Right forelimb (tissue), 1 donor: ENCODE measurements around the gene BEAN1.
A peak's percentile ranks its signal among the peaks of the same experiment; 100 is the strongest.

Experiments used
- DNase-seq: peaks from one replicate; pipeline ENCODE4 v3.0.0-alpha.2; 2018

Gene BEAN1

DNA sequence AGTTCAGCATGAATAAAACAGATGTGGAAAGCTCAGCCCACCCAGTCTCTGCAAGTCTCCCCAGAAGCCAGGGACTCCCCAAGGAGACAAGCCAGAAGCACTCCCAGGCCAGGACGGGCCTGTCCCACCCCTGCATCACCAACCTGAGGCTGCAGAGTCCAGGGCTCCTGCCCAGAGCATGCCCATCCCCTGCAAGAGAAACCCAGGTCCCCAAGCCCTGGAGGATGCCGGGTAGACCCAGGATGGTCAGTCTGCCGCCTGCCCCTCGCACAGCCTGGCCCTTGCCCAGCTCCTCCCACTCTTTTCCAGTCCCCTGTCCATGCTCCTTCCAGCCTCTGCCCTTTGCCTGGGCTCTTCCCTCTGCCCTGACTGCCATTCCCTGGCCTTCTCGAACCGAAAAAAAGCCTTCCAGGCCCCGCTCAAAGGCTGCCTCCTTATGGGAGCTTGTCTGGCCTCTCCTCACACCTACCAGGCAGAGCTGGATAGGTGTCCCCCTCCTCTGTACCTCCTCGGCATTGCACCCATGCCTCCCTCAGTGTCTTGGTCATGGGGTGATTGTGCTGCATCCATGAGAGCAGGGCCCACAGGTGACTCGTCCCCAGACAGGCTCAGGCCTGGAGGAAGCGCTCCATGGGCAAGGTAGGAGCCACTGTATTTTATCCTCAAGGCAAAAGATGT lies 44.8 kb downstream of the BEAN1 start:
- DNase-seq, result no peak

DNA sequence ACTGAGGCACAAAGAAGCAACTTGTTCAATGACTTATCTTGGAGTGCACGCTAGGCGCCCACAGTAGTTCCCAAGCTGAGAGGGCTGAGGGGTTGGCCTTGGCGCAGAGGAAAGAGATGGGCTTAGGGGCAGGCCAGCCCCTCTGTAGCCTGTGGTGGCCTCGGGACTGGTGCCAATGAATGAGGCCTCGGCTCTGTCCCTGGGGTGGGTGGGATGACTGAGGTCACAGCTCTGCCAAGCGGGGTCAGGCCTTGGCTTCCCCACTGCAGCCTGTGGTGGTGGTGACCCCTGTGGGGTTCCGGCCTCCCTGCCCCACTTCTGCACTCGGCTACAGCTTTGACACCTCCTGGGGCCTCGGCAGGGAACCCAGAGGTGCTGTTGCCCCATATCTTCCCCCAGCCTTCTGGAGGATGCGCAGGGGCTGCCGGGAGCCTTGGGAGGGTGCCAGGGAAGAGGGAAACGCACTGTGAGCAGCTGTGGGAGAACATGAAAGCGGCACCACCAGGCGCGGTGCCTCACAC lies 46.0 kb downstream of the BEAN1 start:
- no peak for DNase-seq

DNA sequence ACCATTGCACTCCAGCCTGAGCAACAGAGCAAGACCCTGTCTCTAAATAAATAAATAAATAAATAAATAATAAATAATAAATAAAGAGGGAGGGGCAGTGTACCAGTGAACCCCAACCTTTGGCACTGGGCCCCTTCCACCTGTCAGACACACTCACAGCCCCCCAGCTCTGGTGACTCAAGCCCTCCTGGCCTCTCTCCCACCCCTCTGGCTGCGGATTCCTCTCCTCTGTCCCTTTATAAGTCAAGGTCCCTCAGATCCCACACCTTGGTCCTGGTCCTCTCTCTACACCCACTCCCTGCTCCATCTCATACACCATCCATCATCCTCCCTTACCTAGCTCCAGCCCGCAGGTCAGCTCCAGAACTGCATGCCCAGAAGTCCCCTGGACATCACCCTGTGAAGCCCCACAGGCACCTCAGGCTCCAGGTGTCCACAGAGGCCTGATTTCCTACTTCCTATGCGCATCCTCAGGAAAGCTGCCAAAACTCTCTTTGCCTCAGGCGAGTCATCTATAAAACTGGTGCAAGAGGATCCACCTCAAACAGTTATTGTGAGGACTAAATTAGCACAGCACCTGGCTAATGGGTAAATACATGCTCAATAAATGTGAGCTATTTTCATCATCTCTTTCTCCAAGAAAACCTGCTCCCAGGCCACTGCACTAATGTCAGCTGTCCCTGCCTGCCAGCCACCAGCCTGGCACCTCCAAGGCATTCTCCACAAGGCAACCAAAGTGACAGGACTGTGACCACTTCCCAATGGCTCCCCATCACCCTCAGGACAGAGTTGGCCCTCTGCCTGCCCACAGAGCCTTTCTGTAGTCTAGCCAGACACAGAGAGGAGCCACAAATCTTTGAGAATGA lies 46.8 kb downstream of the BEAN1 start:
- no peak for DNase-seq

DNA sequence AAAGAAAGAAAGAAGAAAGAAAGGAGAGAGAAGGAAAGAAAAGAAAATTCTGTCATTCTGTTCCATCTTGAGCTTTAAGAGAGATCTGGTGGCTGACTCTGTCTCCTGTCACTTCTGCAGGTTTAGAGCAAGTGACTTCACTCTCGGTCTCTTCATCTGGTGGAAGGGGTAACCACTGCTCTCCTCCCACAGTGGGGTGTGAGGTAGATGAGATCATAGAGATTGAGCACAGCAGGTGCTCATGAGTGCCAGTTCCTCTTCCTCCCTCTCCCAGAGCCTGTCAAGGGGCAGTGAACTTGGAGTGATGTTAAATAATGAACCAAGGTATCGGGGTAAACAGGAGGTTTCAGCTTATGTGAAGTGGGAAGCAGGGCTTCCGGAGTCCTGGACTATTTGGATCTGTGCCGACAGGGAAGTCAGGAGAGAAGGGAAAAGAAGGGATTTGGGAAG lies 47.7 kb downstream of the BEAN1 start:
- DNase-seq, result no peak

DNA sequence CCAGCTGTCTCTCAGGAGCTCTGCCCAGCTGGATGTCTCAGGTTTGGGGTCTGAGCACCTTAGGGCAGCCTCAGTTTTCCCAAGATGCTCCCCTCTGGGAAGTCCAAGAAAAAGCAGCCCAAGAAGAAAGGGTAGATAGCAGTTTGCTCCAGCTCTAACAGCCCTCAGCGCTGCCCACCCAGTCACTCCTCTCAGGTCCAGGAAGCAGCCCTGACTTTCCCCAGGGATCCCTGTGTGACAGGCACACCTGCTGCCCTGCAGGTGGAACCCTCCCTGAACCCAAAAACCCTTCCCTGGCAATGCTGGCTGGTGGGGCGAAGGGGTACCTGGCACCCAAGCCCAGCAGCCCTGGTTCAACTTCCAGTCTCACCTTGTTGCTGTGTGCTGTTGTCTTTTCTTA lies 48.1 kb downstream of the BEAN1 start:
- no peak for DNase-seq

DNA sequence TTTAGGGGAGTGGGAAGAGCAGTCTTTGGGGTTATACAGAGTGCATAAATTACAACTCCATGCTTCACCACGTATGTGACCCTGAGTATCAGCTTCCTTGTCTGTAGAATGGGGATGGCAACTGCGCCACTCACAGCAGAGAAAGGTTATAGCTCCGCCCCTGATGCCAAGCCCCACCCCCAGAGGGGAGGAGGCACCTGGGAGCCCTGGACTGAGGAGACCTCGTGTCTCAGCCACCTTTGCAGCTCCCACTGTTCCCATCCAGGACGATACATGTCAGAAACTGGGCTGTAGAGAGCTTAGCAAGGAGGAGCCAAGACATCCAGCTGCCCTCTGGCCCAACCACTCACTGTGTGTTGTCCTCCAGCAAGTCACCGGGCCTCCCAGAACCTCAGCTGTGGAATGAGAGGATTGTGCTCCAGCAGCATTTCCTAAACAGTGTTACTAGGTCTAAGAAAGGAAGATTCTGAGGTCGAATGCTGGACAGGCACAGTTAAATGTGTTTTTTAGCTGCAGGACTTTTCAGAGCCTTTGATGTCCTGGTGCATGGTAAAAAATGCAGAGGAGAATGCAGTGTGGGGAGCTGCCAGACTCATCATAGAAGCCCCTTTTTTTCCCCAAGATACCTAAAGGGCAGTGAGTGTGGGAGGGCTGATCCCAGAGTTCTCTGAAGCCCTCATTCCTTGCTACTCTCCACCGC lies 49.4 kb downstream of the BEAN1 start:
- no peak for DNase-seq

DNA sequence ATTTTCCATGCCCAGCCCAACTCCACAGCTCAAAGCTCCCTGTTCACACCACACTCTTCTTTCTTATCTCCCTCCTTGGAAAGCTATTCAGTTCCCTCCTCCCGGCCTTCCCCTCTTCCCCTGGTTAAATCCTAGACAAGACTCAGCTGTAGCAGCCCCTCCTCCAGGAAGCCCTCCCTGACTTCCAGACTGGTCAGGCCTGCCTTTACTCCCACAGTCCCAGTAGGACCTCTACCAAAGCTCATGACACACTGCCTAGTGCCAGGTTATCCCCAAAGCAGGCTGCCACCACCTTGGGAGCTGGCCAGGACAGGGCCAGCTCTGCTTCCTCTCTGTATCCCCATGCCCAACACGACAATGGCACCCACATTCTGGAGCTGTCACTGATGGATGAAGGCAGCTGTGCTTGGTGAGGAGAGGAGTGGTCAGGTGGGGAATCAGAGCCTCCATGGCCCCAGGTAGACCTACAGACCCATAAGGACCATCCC lies 50.0 kb downstream of the BEAN1 start:
- no peak for DNase-seq

DNA sequence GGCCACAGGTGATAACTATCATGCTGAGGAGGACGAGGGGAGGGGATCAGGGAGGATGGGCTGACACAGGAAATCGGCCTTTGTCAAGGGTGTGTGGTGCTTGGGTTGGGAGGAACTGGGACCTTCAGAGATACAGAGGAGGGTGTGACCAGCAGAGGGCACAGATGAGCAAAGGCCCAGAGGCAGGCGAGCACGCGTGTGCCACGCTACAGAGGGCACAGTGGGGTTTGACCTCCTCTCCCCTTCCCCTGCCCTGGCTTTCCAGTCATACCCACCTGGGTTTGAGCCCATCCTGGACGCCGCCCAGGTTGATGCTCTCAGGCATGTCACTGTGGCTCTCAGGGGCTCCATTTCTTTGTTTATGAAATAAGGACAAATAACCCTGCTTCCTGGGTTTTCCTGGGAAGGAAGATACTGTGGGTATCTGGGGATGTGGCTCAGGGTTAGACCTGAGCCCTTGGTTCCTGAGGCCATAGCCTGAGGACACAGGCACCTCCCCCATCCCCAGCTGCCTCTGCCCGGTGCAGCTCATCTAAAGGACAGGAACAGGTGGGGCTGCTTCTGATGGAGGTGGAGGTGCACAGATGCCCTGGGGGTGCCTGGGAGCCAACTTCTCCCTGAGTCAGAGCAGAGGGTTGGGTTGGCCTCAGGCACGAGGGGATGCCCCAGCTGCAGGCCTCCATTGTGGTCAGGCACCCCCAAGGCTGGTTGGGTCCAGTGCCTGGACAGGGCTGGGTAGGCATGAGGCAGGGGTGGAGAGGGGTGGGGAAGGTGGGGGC lies 51.8 kb downstream of the BEAN1 start:
- DNase-seq, result peak; percentile 69

DNA sequence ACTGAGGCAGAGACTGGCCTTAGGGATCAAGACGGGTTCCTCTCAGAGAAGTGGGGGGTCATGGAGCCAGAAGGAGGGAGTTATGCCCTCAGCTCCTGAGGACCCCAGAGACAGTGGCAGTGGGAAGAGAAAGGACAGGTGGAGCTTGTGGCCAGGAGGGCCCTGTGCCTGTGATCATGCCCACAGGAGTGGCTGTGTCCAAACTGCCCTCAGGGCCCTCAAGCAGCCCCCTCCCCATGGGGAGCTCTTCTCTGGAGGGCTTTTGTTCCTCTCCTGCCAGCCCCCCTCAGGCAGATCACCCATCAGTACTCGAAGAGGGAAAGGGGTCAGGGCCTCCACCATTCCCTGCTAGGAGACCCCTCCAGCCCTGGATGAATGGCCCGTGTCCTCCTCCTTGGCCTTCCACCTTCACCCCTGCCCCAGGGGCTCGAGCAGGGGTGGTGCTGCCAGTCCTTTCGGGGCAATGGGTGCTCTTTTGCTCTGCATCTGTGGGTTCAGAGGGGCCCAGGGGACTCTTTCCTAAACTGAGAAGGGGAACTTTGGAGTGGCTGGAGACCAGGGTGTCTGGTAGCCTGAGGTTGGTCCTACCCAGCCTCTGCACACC lies 52.7 kb downstream of the BEAN1 start:
- no peak for DNase-seq

DNA sequence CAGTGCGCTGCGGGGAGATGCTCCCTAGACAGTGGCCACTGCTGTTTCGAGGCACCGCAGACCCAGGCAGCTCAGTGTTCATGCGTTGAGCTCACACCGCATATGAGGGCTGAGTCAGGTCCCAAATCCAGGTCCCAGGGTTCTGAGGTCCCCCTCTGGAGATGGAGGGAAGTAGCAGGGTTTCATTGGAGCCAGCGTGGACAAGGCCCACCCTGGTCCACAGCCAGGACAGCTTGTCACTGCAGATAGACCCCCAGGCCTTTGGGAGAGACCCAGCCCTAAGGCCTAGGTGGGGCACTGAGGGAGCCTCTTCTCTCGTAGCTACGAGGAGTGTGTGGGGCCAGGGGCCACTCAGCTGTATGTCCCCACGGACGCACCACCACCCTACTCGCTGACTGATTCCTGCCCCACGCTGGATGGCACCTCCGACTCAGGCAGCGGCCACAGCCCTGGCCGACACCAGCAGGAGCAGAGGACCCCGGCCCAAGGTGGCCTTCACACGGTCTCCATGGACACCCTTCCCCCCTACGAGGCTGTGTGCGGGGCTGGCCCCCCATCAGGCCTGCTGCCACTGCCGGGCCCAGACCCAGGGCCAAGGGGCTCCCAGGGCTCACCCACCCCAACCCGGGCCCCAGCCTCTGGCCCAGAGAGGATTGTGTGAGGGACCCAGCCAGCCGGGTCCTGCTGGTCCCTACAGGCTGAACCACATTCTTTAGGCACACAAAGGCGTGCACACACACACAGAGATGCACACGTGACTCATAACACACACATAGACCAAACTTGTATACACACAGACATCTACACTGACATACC lies 53.4 kb downstream of the BEAN1 start:
- no peak for DNase-seq

DNA sequence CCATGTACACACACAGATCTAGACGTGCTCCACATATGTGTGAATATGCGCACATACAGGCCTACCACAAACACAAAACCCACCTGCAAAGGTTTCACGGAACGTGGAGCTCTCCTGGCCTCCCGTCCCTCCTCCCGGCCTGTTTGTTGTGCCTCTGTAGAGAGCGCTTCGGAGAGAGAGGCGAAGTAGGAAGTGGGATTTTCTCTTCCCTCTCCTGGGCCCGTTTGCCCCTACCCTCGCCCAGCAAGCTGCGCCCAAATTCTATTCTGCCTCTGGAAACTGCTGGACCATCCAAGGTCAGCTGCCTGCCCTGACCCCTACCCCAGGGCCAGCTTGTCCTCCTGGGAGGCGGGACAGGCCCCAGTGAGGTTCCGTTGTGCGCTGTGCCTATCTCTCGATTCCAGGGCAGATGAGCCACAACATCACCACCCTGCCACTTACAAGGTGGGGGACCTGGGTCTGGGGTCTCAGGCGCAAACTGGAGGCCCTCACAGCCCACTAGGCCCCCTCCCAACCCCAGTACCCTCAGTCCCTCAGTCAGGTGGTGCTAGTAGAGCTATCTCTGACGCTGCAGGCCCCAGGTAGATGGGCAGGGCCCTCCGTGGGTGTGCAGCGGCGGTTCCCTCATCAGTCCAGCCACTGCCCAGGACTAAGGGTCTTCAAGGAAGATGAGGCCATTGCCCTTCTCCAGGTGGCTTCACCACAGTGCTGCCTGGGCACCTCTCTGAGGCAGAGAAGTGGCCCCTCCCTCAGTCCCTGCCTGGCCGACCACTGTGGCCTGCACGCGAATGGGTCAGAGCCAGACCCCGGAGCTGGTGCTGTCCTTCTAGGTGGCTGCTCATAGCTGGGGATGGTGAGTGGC lies 54.2 kb downstream of the BEAN1 start:
- peak; percentile 34 for DNase-seq

DNA sequence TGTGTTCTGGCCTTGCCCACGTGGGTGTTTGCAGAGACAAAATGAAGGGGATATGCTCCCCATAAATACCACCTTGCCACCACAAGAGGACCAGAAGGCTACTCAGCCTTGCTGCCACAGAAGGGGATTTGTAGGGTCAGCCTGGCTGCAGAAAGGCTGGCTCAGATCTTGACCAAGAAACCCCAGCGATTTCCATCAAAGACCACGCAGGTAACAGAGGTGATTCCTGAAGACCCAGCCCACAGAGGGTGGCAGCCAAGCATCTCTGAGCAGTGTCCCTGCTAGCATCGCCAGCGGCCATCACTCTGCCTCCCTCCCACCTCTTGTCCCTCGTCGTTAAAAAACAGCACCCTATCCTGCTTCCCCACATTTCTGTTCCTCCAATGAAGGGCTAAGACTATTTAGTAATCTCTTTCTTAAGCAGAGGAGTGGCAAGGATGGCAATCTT lies 54.9 kb downstream of the BEAN1 start:
- DNase-seq, result no peak

DNA sequence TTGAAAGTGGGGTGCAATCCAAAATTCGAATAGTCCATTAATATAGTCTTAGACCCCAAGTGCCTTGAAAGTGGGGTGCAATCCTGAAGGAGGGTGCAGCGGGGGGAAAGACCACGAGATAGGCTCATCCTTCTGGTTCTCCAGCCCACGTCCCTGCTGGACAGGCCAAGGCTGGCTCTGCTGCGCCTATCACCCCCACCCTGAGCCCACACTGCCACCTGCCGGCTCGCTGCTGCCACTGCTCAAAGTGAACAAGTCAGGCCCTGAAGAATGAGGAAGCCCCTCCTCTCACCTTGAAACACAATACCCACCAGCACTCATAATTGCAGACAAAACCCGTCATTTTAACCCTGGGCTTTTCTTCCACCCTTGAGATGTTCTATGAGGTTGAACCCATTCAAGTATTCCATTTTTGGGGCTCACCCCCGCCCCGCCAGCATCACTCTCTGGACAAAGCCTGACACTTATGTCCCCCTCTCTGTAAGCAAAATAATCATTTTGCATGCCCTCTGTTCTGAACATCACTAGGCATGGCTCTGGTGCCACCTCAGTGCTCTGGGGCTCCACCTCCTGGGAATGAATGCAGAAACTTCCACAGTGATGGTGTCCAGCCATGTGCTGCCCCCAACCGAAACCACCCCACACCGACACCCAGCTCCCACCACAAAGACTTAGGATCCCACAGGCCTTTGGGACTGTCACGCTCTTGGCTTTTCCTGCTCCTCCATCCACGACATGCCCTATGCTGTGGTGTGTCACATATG lies 56.8 kb downstream of the BEAN1 start:
- peak; percentile 87 for DNase-seq

DNA sequence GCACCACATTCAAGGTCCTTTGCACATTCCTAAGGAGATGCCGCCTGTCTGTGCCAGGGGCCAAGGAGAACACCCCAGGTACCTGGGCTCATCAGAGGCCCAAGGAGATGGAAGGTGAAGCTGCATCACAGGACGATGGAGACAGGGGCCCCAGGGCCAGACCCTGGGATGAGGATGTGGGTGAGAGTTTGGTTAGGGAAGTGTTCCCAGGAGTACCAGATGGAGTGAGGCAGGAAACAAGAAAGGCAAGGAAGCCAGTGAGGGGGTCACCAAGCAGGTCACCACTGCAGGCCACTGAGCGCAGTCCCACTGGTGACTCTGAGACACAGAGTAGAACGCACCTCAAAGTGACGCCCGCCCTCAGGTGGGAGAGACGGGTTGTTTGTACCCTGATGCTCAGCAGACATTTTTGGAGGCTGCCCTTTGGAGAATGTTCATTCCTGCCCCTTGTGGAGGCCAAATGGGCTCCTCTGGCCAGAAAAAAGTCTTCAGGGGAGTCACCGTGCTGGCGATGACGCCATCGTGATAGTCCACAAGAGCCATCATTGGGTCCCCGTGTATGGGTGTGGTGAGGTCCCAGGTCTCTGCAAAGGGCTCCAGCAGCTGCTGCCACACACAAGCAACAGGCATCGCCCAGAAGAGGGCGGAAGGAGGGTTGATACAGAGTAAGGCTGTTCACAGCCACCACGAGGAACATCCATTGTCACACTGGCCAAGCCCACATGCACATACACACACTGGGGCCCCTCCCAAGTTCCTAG lies 57.5 kb downstream of the BEAN1 start:
- DNase-seq, result no peak

DNA sequence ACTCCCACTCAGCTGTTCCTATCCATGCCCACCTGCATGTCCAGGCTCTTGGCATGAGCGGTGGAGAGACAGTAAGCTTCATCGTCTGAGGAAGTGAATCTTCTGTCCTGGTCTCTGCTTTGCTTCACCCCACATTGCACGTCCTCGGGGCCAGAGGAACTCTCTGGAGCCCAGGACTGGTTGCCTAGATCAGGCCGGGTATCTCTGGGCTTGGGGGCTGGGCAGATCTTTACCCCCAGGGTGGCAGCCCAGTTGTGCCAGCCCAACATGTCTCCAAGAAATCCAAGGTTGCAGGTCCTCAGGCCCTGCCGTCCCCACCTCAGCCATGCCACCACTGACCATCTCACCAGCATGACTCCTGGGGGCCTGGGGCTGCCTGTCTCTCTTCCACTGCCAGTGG lies 58.3 kb downstream of the BEAN1 start:
- no peak for DNase-seq

DNA sequence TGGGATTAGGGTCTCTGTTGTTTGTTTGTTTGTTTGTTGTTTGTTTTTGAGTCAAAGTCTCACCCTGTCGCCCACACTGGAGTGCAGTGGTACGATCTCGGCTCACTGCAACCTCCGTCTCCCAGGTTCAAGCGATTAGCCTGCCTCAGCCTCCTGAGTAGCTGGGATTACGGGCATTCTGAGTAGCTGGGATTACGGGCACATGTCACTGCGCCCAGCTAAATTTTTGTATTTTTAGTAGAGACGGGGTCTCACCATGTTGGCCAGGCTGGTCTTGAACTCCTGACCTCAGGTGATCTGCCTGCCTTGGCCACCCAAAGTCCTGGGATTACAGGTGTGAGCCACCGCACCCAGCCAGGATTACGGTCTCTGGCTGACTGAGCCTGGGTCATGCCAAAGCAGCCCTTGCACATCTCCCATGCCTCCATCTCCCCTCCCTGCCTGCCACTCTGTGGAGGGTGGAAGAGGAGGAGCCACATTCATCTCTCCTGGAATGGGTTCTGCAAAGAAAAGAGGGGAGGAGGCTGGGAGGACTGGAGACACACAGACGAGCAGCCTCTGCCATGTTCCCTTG lies 59.2 kb downstream of the BEAN1 start:
- DNase-seq, result no peak

DNA sequence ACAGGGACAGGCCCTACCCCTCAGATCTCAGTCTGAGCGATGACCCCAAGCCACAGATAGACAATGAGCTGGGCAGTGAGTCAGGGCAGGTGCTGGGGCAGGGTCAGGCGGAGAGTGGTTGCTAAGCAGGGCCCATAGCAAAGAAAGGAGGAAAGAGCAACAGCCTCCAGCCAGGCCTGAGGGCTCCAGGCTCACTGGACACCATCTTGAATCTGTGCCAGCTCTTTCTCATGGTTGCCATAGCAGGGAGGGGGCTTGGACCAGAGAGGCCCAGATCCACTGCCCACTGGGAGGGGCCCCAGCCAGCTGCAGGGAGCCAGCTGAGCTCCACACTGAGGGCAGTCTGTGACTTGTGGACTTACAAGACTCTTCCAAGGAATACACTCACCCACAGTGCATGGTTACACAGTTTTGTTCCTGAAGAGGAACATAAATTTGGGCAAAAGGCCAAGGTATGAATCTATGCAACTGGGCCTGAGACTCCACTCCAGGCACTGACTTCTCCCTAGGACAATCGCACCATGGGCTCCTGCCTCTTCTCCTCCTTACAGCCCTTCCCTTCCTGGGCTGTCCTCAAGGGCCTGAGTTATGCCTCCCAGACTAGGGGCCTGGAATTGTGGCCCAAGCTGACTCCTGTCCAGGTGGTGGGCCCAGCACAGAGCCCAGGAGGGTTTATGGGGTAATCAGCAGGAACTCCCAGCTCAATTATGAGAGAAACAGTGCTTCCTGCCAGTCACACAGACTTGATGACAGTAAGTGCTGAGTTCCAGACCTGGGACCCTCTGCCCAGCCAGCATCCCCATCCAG lies 59.9 kb downstream of the BEAN1 start:
- no peak for DNase-seq
